NCI-H510A treated with DMSO at 0.1 percent for 48 hours (cell line): ENCODE data around the gene LRRC3.
"Not testable (repeated sequence)": the region's sequence is repeated elsewhere in the genome, so short reads cannot be mapped to it uniquely, and the experiment has no call there.

Experiments
- DNase-seq: peaks from one replicate; lab custom pipeline; 2025; lab: John Stamatoyannopoulos, UW

LRRC3 gene

GRCh38 chr21:44478124-44478800 lies 23.0 kb downstream of the LRRC3 start:
- no peak for DNase-seq

GRCh38 chr21:44478801-44479167 lies 23.5 kb downstream of the LRRC3 start:
- no peak for DNase-seq

- DNase-seq, result not testable (repeated sequence)
These were observed 24.4 kb downstream of the LRRC3 start for GRCh38 chr21:44479556-44480199.

DNA sequence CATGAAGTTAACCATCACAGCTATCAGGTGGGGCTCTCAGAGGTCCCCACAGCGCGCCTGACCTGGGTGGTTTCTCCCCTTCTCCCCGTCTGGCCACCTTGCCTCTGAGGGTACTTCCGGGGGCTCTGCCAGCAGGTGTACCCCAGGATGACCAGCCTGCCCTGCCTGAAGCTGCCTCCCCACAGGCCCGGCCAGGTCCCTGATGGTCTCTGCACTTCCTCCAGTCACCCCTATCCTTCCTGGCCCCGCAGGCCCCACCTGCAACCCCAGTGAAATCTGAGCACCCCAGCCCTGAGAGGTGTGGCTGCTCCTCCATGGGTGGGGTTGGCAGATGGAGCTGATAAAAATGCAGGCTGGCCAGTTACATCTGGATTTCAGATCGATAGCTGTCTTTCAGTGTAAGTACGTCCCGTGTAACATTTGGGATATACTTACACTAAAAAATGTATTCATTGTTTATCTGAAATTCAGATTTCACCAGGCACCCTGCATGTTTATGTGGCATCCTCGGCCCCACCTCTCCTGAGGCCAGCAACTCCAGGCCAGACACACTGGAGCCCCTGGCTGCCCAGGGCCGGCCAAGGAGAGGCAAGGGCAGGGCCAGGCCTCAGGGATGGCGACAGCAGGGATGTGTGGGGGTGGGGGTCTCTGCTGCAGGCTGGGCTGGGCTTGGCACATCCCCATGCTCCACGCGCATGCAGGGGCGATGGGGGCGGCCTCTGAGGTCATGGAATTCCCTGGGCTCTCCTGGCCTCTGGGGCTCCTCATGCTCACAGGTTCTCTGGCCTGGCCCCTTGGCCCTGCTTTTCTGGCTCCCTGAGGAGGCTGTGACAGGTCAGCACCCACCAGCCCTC lies 25.1 kb downstream of the LRRC3 start:
- DNase-seq, result no peak

- DNase-seq, result no peak
These were observed 27.4 kb downstream of the LRRC3 start for GRCh38 chr21:44482581-44483287.

DNA sequence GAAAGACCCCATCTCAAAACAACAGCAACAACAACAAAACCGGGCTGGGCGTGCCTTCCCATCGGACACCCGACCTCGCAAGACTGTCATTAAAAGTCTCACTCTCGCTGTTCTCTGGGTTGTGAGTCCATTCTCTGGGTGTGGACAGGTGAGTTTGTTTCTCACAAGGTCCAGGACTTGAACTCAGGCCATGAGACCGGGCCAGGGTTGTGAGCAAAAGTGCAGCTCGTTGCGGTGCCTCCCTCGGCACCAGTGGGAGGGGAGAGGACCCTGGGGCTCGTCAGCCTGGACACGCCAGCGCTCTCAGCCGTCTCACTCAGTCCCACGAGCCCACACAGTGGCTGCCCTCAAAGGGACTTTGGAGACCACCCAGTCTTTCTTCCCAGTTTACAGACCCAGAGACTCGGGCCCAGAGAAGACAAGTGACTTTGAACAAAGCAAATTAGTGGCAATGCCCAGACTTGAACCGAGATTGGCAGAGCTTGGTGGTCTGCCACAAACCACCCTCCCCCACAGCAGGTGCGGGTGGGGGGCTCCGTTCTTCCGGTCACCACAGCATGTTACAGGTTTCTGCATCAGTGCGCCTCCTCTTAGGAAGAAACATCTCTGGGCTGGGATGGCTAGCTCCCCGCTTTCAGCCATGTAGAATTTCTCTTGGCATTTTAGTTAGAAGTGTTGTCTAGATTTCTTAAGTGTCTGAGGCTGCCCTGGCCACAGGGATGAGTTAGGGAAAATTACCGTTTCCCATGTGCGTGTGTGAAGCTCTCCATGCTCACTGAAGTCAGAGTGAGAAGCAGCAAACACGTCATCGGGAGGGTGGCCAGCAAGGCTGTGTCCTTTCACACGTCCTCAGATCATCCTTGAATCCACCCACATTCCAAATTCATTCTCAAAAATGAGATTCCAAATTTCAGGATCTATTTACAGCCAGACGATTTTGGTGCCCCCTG lies 28.3 kb downstream of the LRRC3 start:
- DNase-seq, result no peak

GRCh38 chr21:44484498-44485253 lies 29.4 kb downstream of the LRRC3 start:
- no peak for DNase-seq

DNA sequence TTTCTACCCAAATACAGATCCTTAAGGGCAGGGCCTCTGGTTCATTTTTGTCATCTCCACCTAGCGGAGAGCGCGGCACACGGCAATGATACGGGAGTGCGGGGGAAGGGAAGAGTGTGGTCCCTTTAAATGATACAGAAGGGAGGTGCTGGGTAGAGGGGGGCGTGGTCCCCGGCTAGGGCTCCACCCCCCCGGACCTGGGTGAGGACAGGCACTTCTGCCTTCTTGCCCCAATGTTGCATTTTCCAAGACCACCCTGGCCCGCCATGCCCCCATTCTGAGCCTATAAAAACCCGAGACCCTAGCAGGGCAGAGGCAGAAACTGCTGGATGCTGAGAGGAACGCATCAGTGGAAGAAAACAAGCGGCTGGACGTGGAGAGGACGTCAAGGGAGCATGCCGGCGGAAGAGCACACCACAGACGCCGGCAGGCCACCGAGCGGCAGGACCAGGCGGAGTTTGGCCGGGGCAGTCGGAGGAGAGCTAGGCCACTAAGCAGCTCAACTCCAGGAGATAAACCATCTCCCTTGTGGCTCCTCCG lies 30.0 kb downstream of the LRRC3 start:
- no peak for DNase-seq

- DNase-seq, result no peak
These were observed 30.5 kb downstream of the LRRC3 start for GRCh38 chr21:44485796-44486195.

DNA sequence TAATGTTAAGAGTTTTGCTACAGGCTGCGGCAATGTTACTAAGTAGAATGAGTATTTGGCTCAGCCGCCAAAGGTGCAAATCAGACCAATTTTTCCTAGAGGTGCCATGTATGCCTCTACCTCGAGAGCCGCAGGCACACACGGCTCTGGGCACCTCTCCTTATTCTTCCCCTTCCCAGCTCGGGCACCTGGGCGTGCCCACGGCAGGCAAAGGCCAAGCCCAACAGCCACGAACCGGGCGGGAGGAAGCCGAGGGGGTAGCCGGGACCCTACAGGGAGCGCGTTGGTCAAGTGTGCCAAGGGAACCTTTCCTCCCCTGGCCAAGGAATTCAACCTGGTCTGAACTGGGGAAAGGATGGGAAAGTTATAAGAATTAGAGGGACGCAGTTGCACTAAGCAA lies 31.0 kb downstream of the LRRC3 start:
- DNase-seq, result no peak

- DNase-seq, result no peak
These were observed 32.5 kb downstream of the LRRC3 start for GRCh38 chr21:44487831-44488230.

GRCh38 chr21:44489962-44490361 lies 34.7 kb downstream of the LRRC3 start:
- no peak for DNase-seq

- DNase-seq, result no peak
These were observed 35.1 kb downstream of the LRRC3 start for GRCh38 chr21:44490405-44490804.

- no peak for DNase-seq
These were observed 35.5 kb downstream of the LRRC3 start for GRCh38 chr21:44490816-44491215.

DNA sequence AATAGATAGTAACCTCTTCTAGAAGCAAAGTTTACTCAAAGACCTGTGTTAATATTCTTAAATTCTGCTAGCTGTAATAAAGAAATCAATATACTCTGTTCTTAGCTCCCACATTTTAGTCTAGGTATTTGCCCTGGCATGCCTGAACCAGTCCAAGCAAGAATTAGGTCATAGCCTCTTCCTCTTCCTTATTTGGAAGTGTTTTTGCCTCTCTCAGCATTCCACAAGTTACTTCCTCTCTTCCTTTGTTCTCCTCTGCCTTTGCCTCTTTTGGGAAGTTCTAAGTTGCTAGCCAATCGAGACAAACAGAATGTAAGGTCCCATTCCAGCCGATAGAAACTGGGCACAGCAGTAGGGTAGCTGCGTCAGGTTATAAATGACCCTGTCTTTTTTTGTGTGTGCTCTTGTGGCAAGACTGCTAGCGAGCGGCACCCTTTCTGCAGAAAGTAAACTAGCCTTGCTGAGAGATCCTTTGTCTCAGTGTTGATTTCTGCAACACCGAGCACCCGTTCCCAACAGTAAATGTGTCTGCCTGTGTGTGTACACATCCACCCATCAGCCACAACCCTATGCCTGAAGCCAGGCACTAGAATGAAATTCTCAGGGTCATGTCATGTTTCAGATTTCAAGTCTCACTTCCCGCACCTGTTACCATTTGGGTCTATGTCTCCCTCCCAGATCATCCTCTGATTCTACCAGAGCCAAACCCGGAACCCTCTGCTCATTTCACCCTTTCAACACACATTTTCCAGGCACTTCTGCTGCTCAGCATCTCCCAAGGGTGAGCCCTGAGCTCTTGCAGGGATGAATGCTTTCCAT lies 37.5 kb downstream of the LRRC3 start:
- DNase-seq, result no peak

DNA sequence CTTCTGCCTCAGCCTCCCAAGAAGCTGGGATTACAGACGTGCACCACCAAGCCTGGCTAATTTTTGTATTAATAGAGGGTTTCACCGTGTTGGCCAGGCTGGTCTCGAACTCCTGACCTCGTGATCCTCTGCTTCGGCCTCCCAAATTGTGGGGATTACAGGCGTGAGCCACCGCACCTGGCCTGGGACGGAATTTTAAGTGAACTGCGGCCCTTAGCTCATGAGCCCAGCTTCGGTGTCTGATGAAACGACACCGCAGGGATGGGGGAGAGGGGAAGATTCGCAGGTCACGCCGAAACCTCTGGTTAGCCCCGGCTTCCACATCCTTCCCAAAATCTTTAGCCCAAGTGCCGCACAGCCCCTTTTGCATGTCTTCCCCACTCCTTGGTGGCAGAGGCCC lies 39.1 kb downstream of the LRRC3 start:
- no peak for DNase-seq

- no peak for DNase-seq
These were observed 39.6 kb downstream of the LRRC3 start for GRCh38 chr21:44494956-44495355.

DNA sequence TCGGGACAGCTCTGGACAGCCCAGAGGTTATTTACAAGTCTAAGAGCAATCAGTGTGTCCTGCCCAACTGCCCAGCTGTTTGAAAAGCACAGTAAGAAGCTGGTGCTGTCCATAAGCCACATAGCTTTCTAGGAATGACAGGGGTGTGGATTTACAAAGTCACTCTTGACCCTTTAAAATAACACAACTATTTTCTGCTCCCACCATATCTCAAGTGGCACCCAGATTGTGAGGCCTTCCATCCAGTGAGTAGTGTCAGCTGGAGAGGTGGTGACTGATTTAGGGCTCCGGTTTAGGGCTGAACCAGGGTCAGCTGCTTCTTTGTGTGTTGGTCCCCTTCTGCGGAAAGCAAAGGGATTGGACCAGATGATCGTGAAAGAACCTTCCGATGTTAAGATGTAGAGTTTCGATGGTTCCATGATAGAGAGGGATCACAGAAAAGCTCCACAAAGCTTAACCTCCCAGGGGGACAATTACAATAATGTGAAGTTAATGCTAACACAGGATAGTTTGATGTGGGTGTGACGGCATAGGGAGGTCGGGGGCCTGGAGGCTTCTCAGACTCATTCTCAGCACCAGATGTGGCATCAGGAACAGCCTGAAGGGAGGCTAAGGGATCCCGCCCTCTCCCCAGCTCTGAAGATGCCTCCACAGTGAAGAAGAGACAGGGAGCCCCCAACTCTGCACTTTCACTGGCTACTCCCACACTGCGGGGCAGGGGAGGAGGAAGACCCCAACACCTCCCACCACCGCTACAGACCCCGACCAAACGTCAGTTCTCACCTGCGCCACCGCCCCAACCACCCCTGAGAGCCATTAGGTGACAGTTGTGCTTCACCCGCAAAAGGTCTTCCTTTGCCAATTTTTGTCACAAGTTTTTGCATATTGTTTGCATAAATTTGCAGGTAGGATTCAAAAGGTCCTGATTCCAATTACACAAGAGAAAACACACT lies 40.6 kb downstream of the LRRC3 start:
- DNase-seq, result no peak
